Large intestine (tissue), 3 donors: ENCODE results near the gene KRT74. TPM values are rescaled to one million over a fixed set of nuclear protein-coding genes. Genes with fewer than 3 reads are reported as not detected.

Source experiments
- DNase-seq, 2 donors: peaks; one replicate each; pipeline versions ENCODE4 v3.0.0 to v3.0.0-alpha.2; 2013
- H3K27ac ChIP-seq: one replicate; pipeline ENCODE4 v1.5.1; 2013; ENCODE audit warnings: low read length
- H3K27me3 ChIP-seq: 2 replicates; pipeline ENCODE4 v1.6.1; 2013; ENCODE audit warnings: low read length; ENCODE audit not compliant: control insufficient read depth, insufficient read depth
- H3K36me3 ChIP-seq: 2 replicates; pipeline ENCODE4 v1.6.1; 2013; ENCODE audit warnings: low read length; ENCODE audit not compliant: control insufficient read depth, insufficient read depth
- H3K4me1 ChIP-seq: one replicate; pipeline ENCODE4 v1.6.1; 2013; ENCODE audit warnings: low read length; ENCODE audit not compliant: control insufficient read depth, insufficient read depth
- H3K4me3 ChIP-seq: one replicate; pipeline ENCODE4 v1.5.1; 2013; ENCODE audit warnings: low read length
- H3K9me3 ChIP-seq: one replicate; pipeline ENCODE4 v1.6.1; 2013; ENCODE audit warnings: mild to moderate bottlenecking, low read depth, low read length, moderate library complexity; ENCODE audit not compliant: control insufficient read depth
- WGBS: methylation state at CpG from one replicate; pipeline ENCODE4 v1.1.5; 2013; ENCODE audit warnings: low lambda C conversion rate; ENCODE audit not compliant: insufficient coverage; 5-methylcytosine and 5-hydroxymethylcytosine counted together
- polyA plus RNA-seq: library from polyadenylated mRNA; unstranded; fragments of 120-200 nt; gene quantifications from one replicate; pipeline ENCODE4 v1.2.1, GENCODE V29; 2013

Gene KRT74
- polyA plus RNA-seq, 1 donor = not detected

GRCh38 chr12:52612431-52613383 is 39.1 kb upstream of the KRT74 start:
- Histone ChIP-seq H3K9me3 (no peaks in the 10 kb centered on the region), H3K27me3 (peaks cover 33% of the 10 kb centered on the region), H3K4me3 (no peak overlapping the region), H3K27ac (no peak overlapping the region), H3K4me1 (no peaks in the 10 kb centered on the region), H3K36me3 (no peaks in the 10 kb centered on the region)
- no peak for DNase-seq
- WGBS = no CpG with 5 or more reads among the region's 5 CpGs

GRCh38 chr12:52611080-52611468 is 37.4 kb upstream of the KRT74 start:
- no CpG with 5 or more reads among the region's 6 CpGs for WGBS
- Histone ChIP-seq H3K9me3 (no peaks in the 10 kb centered on the region), H3K4me3 (no peak overlapping the region), H3K27me3 (peaks cover 21% of the 10 kb centered on the region), H3K27ac (no peak overlapping the region), H3K4me1 (no peaks in the 10 kb centered on the region), H3K36me3 (no peaks in the 10 kb centered on the region)
- DNase-seq = no peak

- no peak overlapping the region for H3K27ac ChIP-seq
- DNase-seq = no peak
- no peak overlapping the region for H3K4me3 ChIP-seq
- H3K36me3 ChIP-seq = no peaks in the 10 kb centered on the region
- H3K9me3 ChIP-seq = no peaks in the 10 kb centered on the region
- H3K4me1 ChIP-seq = no peaks in the 10 kb centered on the region
- WGBS = no CpG with 5 or more reads among the region's 8 CpGs
- peaks cover 28% of the 10 kb centered on the region for H3K27me3 ChIP-seq
Observed at GRCh38 chr12:52608826-52609630, 35.4 kb upstream of the KRT74 start.

- H3K4me1 ChIP-seq = no peaks in the 10 kb centered on the region
- peaks cover 30% of the 10 kb centered on the region for H3K27me3 ChIP-seq
- H3K4me3 ChIP-seq = no peak overlapping the region
- no peak for DNase-seq
- H3K9me3 ChIP-seq = no peaks in the 10 kb centered on the region
- no peaks in the 10 kb centered on the region for H3K36me3 ChIP-seq
- WGBS = no CpG with 5 or more reads among the region's 6 CpGs
- H3K27ac ChIP-seq = no peak overlapping the region
Observed at GRCh38 chr12:52608161-52608560, 34.5 kb upstream of the KRT74 start.

- no peak overlapping the region for H3K27ac ChIP-seq
- no CpG with 5 or more reads among the region's 1 CpG for WGBS
- no peak overlapping the region for H3K4me3 ChIP-seq
- H3K4me1 ChIP-seq = no peaks in the 10 kb centered on the region
- no peaks in the 10 kb centered on the region for H3K36me3 ChIP-seq
- peaks cover 36% of the 10 kb centered on the region for H3K27me3 ChIP-seq
- H3K9me3 ChIP-seq = no peaks in the 10 kb centered on the region
- DNase-seq = no peak
Observed at GRCh38 chr12:52607314-52607713, 33.7 kb upstream of the KRT74 start.

GRCh38 chr12:52606581-52607218 is 33.1 kb upstream of the KRT74 start:
- Histone ChIP-seq H3K27me3 (peaks cover 41% of the 10 kb centered on the region), H3K4me1 (no peaks in the 10 kb centered on the region), H3K9me3 (no peaks in the 10 kb centered on the region), H3K36me3 (no peaks in the 10 kb centered on the region), H3K27ac (no peak overlapping the region), H3K4me3 (no peak overlapping the region)
- DNase-seq = no peak
- WGBS = no CpG with 5 or more reads among the region's 7 CpGs

GRCh38 chr12:52606096-52606495 is 32.5 kb upstream of the KRT74 start:
- H3K27ac ChIP-seq = no peak overlapping the region
- H3K9me3 ChIP-seq = no peaks in the 10 kb centered on the region
- no peaks in the 10 kb centered on the region for H3K4me1 ChIP-seq
- H3K36me3 ChIP-seq = no peaks in the 10 kb centered on the region
- DNase-seq = no peak
- H3K27me3 ChIP-seq = peaks cover 44% of the 10 kb centered on the region
- H3K4me3 ChIP-seq = no peak overlapping the region
- WGBS = 80% methylated on average over 1 of the region's 3 CpGs

- Histone ChIP-seq H3K27me3 (peaks cover 46% of the 10 kb centered on the region), H3K4me3 (no peak overlapping the region), H3K36me3 (no peaks in the 10 kb centered on the region), H3K4me1 (no peaks in the 10 kb centered on the region), H3K9me3 (no peaks in the 10 kb centered on the region), H3K27ac (no peak overlapping the region)
- DNase-seq = no peak
- WGBS = 100% methylated on average over 1 of the region's 1 CpG
Observed at GRCh38 chr12:52605542-52605941, 31.9 kb upstream of the KRT74 start.

GRCh38 chr12:52604859-52605258 is 31.2 kb upstream of the KRT74 start:
- Histone ChIP-seq H3K4me1 (no peaks in the 10 kb centered on the region), H3K4me3 (no peak overlapping the region), H3K27ac (no peak overlapping the region), H3K36me3 (no peaks in the 10 kb centered on the region), H3K9me3 (no peaks in the 10 kb centered on the region), H3K27me3 (peaks cover 51% of the 10 kb centered on the region)
- DNase-seq = no peak

- Histone ChIP-seq H3K4me3 (no peak overlapping the region), H3K9me3 (no peaks in the 10 kb centered on the region), H3K4me1 (no peaks in the 10 kb centered on the region), H3K36me3 (no peaks in the 10 kb centered on the region), H3K27me3 (peaks cover 56% of the 10 kb centered on the region), H3K27ac (no peak overlapping the region)
- 100% methylated on average over 1 of the region's 2 CpGs for WGBS
- no peak for DNase-seq
Observed at GRCh38 chr12:52603314-52603713, 29.7 kb upstream of the KRT74 start.
